Measurements from ENCODE around the gene GCNT1.
"Not testable (repeated sequence)": the region's sequence is repeated elsewhere in the genome, so short reads cannot be mapped to it uniquely, and the experiment has no call there.

The GCNT1 gene

GRCh38 chr9:76493496-76493895 lies 34.5 kb downstream of the GCNT1 start:
- DNase-seq = not testable (repeated sequence)

- DNase-seq = no peak
These were observed 41.1 kb downstream of the GCNT1 start for GRCh38 chr9:76500061-76500460.

GRCh38 chr9:76502746-76503145 lies 43.8 kb downstream of the GCNT1 start:
- no peak for DNase-seq

GRCh38 chr9:76510041-76510440 lies 51.1 kb downstream of the GCNT1 start:
- no peak for DNase-seq

- no peak for DNase-seq
These were observed 51.5 kb downstream of the GCNT1 start for GRCh38 chr9:76510446-76510845.

- DNase-seq = no peak
These were observed 53.8 kb downstream of the GCNT1 start for GRCh38 chr9:76512826-76513225.

GRCh38 chr9:76516350-76516749 lies 57.4 kb downstream of the GCNT1 start:
- DNase-seq = no peak

GRCh38 chr9:76516871-76517270 lies 57.9 kb downstream of the GCNT1 start:
- no peak for DNase-seq

- DNase-seq = no peak
These were observed 60.3 kb downstream of the GCNT1 start for GRCh38 chr9:76519075-76519835.

GRCh38 chr9:76521244-76521681 lies 62.3 kb downstream of the GCNT1 start:
- no peak for DNase-seq

GRCh38 chr9:76521906-76522305 lies 62.9 kb downstream of the GCNT1 start:
- no peak for DNase-seq

GRCh38 chr9:76523617-76524200 lies 64.7 kb downstream of the GCNT1 start:
- DNase-seq = not testable (repeated sequence)

- DNase-seq = no peak
These were observed 66.2 kb downstream of the GCNT1 start for GRCh38 chr9:76525196-76525595.

GRCh38 chr9:76526026-76526425 lies 67.0 kb downstream of the GCNT1 start:
- no peak for DNase-seq

- DNase-seq = no peak
These were observed 69.1 kb downstream of the GCNT1 start for GRCh38 chr9:76528056-76528455.

- DNase-seq = no peak
These were observed 69.7 kb downstream of the GCNT1 start for GRCh38 chr9:76528642-76529190.

- DNase-seq = no peak
These were observed 70.7 kb downstream of the GCNT1 start for GRCh38 chr9:76529653-76530052.

GRCh38 chr9:76530458-76531110 lies 71.6 kb downstream of the GCNT1 start:
- DNase-seq = no peak

- DNase-seq = no peak
These were observed 72.3 kb downstream of the GCNT1 start for GRCh38 chr9:76531231-76531780.

GRCh38 chr9:76532877-76533276 lies 73.9 kb downstream of the GCNT1 start:
- DNase-seq = not testable (repeated sequence)

- no peak for DNase-seq
These were observed 75.0 kb downstream of the GCNT1 start for GRCh38 chr9:76534026-76534425.

GRCh38 chr9:76537150-76537646 lies 78.2 kb downstream of the GCNT1 start:
- no peak for DNase-seq

GRCh38 chr9:76539180-76539579 lies 80.2 kb downstream of the GCNT1 start:
- DNase-seq = no peak
